OCI-LY7 (cell line): Measurements from ENCODE around the gene TXNDC8.

Experiments
- CTCF ChIP-seq: fragments of 200-600 bp; sonication (generic); conservative IDR thresholded peaks from 2 replicates; pipeline ENCODE4 v1.5.1; 2014; ENCODE audit warnings: mild to moderate bottlenecking, antibody characterized with exemption, low read length, moderate library complexity, mixed read lengths
- EZH2phosphoT487 ChIP-seq: fragments of 200-600 bp; sonication (generic); IDR thresholded peaks from 2 replicates; pipeline ENCODE4 v1.6.1; 2018; ENCODE audit warnings: low read depth, borderline replicate concordance, mild to moderate bottlenecking, mixed run types, antibody characterized with exemption, low read length, moderate library complexity, mixed read lengths

DNA sequence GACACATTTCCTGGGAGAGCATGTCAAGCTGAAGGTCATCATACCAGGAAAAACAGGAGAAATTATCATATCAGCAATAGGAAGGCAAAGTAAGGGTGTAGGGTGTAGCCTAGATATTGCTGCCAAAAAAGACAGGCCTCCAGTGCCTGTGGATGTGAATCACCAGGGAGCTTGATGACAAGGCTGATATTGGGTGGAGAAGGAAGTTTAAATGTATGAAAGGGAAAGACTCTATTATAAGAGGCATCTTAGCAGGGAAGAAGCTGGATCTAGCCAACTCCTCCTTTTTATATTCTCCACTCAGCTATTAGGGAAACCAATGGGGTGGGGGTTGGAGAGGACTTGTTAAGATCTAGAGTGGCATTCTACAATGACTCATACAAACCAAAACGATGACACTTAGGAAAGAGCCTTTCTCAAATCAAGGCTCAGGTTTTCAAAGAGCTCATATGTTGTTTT is 13.4 kb upstream of the TXNDC8 start:
- TF ChIP-seq EZH2phosphoT487: no peak
- TF ChIP-seq CTCF: no peak
